Measurements from ENCODE around the gene GULP1.
A peak's percentile ranks its signal among the peaks of the same experiment; 100 is the strongest.

Gene GULP1

GRCh38 chr2:188478724-188479123, 187.1 kb downstream of the GULP1 start:
- DNase-seq (ENCODE audit: low spot score), result no peak
- H3K27ac ChIP-seq, result no peak overlapping the region

GRCh38 chr2:188481474-188481873, 189.8 kb downstream of the GULP1 start:
- Histone ChIP-seq H3K4me3 (no peak overlapping the region), H3K27ac (no peak overlapping the region)
- TF ChIP-seq CTCF (IDR thresholded peaks at IDR 0.05), result no peak
- DNase-seq (ENCODE audit: low spot score), result no peak

More at GRCh38 chr2:188478724-188479123, 187.1 kb downstream of the GULP1 start:
- no peak for TF ChIP-seq CTCF (IDR thresholded peaks at IDR 0.05)
- H3K4me3 ChIP-seq, result no peak overlapping the region

GRCh38 chr2:188485496-188485895, 193.8 kb downstream of the GULP1 start:
- TF ChIP-seq CTCF (IDR thresholded peaks at IDR 0.05), result no peak
- no peak for DNase-seq (ENCODE audit: low spot score)
- Histone ChIP-seq H3K27ac (no peak overlapping the region), H3K4me3 (no peak overlapping the region)

GRCh38 chr2:188492751-188493150, 201.1 kb downstream of the GULP1 start:
- TF ChIP-seq CTCF (IDR thresholded peaks at IDR 0.05), result no peak
- no peak overlapping the region for H3K4me3 ChIP-seq
- no peak overlapping the region for H3K27ac ChIP-seq
- DNase-seq (ENCODE audit: low spot score), result no peak

GRCh38 chr2:188494906-188495305, 203.2 kb downstream of the GULP1 start:
- no peak for DNase-seq (ENCODE audit: low spot score)
- Histone ChIP-seq H3K4me3 (no peak overlapping the region), H3K27ac (no peak overlapping the region)
- TF ChIP-seq CTCF (IDR thresholded peaks at IDR 0.05), result no peak

GRCh38 chr2:188495969-188496431, 204.3 kb downstream of the GULP1 start:
- no peak for TF ChIP-seq CTCF (IDR thresholded peaks at IDR 0.05)
- Histone ChIP-seq H3K4me3 (peak overlapping the region; percentile 7), H3K27ac (peak overlapping the region in 1 of 2 donors; percentile 13)
- no peak for DNase-seq (ENCODE audit: low spot score)

GRCh38 chr2:188497726-188498125, 206.1 kb downstream of the GULP1 start:
- no peak overlapping the region for H3K4me3 ChIP-seq
- DNase-seq (ENCODE audit: low spot score), result no peak
- TF ChIP-seq CTCF (IDR thresholded peaks at IDR 0.05), result no peak
- H3K27ac ChIP-seq, result no peak overlapping the region

Data from coronary artery (tissue), 2 donors.